ENCODE measurements around the gene ARHGAP24. TPM values are rescaled to one million over a fixed set of nuclear protein-coding genes. Genes with fewer than 3 reads are reported as not detected.

ARHGAP24 gene
- total and polyA plus RNA-seq, 2 donors (not counting 1 experiment from before 2014, with no cell fraction given): 48.4 to 141 TPM

GRCh38 chr4:86001591-86001990, 526.6 kb downstream of the ARHGAP24 start:
- H3K9me3 Mint-ChIP-seq (ENCODE audit: insufficient read depth): no peaks in the 10 kb centered on the region
- Histone ChIP-seq H2AFZ (ENCODE audit: insufficient read depth, low read depth, low read length, poor library complexity, severe bottlenecking) (no peak overlapping the region), H3K36me3 (replicated peaks in 1 of 2; ENCODE audit: control extremely low read depth in 1 of 2, control insufficient read depth in 1 of 2, extremely low read depth in 1 of 2, insufficient read depth in 2 of 2, low read length in 1 of 2) (peaks cover 9 to 47% of the 10 kb centered on the region in 2 experiments), H3K4me1 (ENCODE audit: control insufficient read depth in 2 of 2, insufficient read depth in 2 of 2, low read length in 2 of 2) (no peaks in the 10 kb centered on the region), H3K27ac (ENCODE audit: low read length in 2 of 2) (no peak overlapping the region), H3K4me3 (ENCODE audit: control extremely low read depth in 1 of 5, extremely low read depth in 1 of 5, insufficient read depth in 1 of 5, low read depth in 2 of 5, low read length in 4 of 5) (no peak overlapping the region), H3K79me2 (ENCODE audit: control insufficient read depth, insufficient read depth, low read length) (no peaks in the 10 kb centered on the region), H3K4me2 (replicated peaks; ENCODE audit: low read depth, low read length, poor library complexity, severe bottlenecking) (no peak overlapping the region), H3K27me3 (replicated peaks in 1 of 4; ENCODE audit: control extremely low read depth in 1 of 4, control insufficient read depth in 3 of 4, insufficient read depth in 4 of 4, low read length in 3 of 4) (no peaks in the 10 kb centered on the region), H3K9me3 (ENCODE audit: control extremely low read depth in 1 of 3, control insufficient read depth in 2 of 3, insufficient read depth in 1 of 3, low read length in 2 of 3) (no peaks in the 10 kb centered on the region), H3K9ac (ENCODE audit: low read length) (no peak overlapping the region), H4K20me1 (ENCODE audit: control insufficient read depth, insufficient read depth, low read length, poor library complexity, severe bottlenecking) (no peaks in the 10 kb centered on the region)
- intact Hi-C loops (cut with micrococcal nuclease): no loop called here
- no peaks in the 10 kb centered on the region for H3K4me1 Mint-ChIP-seq
- CTCF ChIA-PET: no interaction called here
- POLR2A ChIA-PET: no interaction called here
- H3K27ac Mint-ChIP-seq: no peak overlapping the region
- no peak overlapping the region for H3K4me3 Mint-ChIP-seq
- no CpG with 5 or more reads among the region's 2 CpGs for WGBS (ENCODE audit: insufficient coverage)
- H3K27me3 Mint-ChIP-seq: no peaks in the 10 kb centered on the region
- no peak for ATAC-seq (ENCODE audit: low read depth)
- TF ChIP-seq CTCF (IDR thresholded peaks at IDR 0.05): no peak
- TF ChIP-seq EZH2 (IDR thresholded peaks at IDR 0.05; ENCODE audit: borderline replicate concordance, insufficient read depth, low read depth, low read length, poor library complexity, severe bottlenecking): no peak
- no peak for DNase-seq

GRCh38 chr4:86004030-86004429, 529.1 kb downstream of the ARHGAP24 start:
- Mint-ChIP-seq H3K4me1 (no peaks in the 10 kb centered on the region), H3K4me3 (no peak overlapping the region), H3K9me3 (ENCODE audit: insufficient read depth) (no peaks in the 10 kb centered on the region), H3K27ac (no peak overlapping the region), H3K27me3 (no peaks in the 10 kb centered on the region)
- no peak for ATAC-seq (ENCODE audit: low read depth)
- no peak overlapping the region for H3K4me3 ChIP-seq (ENCODE audit: control extremely low read depth in 1 of 5, extremely low read depth in 1 of 5, insufficient read depth in 1 of 5, low read depth in 2 of 5, low read length in 4 of 5)
- H3K27ac ChIP-seq (ENCODE audit: low read length in 2 of 2): no peak overlapping the region
- H4K20me1 ChIP-seq (ENCODE audit: control insufficient read depth, insufficient read depth, low read length, poor library complexity, severe bottlenecking): no peaks in the 10 kb centered on the region
- no CpG with 5 or more reads among the region's 2 CpGs for WGBS (ENCODE audit: insufficient coverage)
- H3K36me3 ChIP-seq (replicated peaks in 1 of 2; ENCODE audit: control extremely low read depth in 1 of 2, control insufficient read depth in 1 of 2, extremely low read depth in 1 of 2, insufficient read depth in 2 of 2, low read length in 1 of 2): peaks cover 9 to 37% of the 10 kb centered on the region in 2 experiments
- H3K79me2 ChIP-seq (ENCODE audit: control insufficient read depth, insufficient read depth, low read length): no peaks in the 10 kb centered on the region
- ChIA-PET CTCF (no interaction called here), POLR2A (no interaction called here)
- no peak for DNase-seq
- no peak overlapping the region for H3K9ac ChIP-seq (ENCODE audit: low read length)
- H3K4me1 ChIP-seq (ENCODE audit: control insufficient read depth in 2 of 2, insufficient read depth in 2 of 2, low read length in 2 of 2): no peaks in the 10 kb centered on the region
- intact Hi-C loops (cut with micrococcal nuclease): no loop called here
- H3K9me3 ChIP-seq (ENCODE audit: control extremely low read depth in 1 of 3, control insufficient read depth in 2 of 3, insufficient read depth in 1 of 3, low read length in 2 of 3): no peaks in the 10 kb centered on the region
- no peak for TF ChIP-seq EZH2 (IDR thresholded peaks at IDR 0.05; ENCODE audit: borderline replicate concordance, insufficient read depth, low read depth, low read length, poor library complexity, severe bottlenecking)
- TF ChIP-seq CTCF (IDR thresholded peaks at IDR 0.05): no peak
- H3K4me2 ChIP-seq (replicated peaks; ENCODE audit: low read depth, low read length, poor library complexity, severe bottlenecking): no peak overlapping the region
- no peak overlapping the region for H2AFZ ChIP-seq (ENCODE audit: insufficient read depth, low read depth, low read length, poor library complexity, severe bottlenecking)
- H3K27me3 ChIP-seq (replicated peaks in 1 of 4; ENCODE audit: control extremely low read depth in 1 of 4, control insufficient read depth in 3 of 4, insufficient read depth in 4 of 4, low read length in 3 of 4): no peaks in the 10 kb centered on the region
